Globus pallidus (tissue), 1 donor: ENCODE results near the gene HOXC13.

Experiments used
- DNase-seq: peaks from one replicate; pipeline ENCODE4 v3.0.0-alpha.2; 2015; ENCODE audit warnings: low spot score

The HOXC13 gene

GRCh38 chr12:53955036-53955775 is 16.6 kb downstream of the HOXC13 start:
- no peak for DNase-seq

- no peak for DNase-seq
Observed at GRCh38 chr12:53955776-53956250, 17.2 kb downstream of the HOXC13 start.

GRCh38 chr12:53956251-53956887 is 17.7 kb downstream of the HOXC13 start:
- DNase-seq: no peak

- DNase-seq: no peak
Observed at GRCh38 chr12:53956914-53957536, 18.4 kb downstream of the HOXC13 start.

GRCh38 chr12:53958128-53958527 is 19.5 kb downstream of the HOXC13 start:
- no peak for DNase-seq

GRCh38 chr12:53959314-53959713 is 20.7 kb downstream of the HOXC13 start:
- DNase-seq: no peak

- DNase-seq: no peak
Observed at GRCh38 chr12:53960187-53961024, 21.8 kb downstream of the HOXC13 start.

GRCh38 chr12:53961025-53961761 is 22.6 kb downstream of the HOXC13 start:
- DNase-seq: no peak

GRCh38 chr12:53963005-53963404 is 24.4 kb downstream of the HOXC13 start:
- no peak for DNase-seq

GRCh38 chr12:53963434-53964314 is 25.0 kb downstream of the HOXC13 start:
- no peak for DNase-seq

GRCh38 chr12:53964315-53964713 is 25.7 kb downstream of the HOXC13 start:
- no peak for DNase-seq

GRCh38 chr12:53965281-53966084 is 26.9 kb downstream of the HOXC13 start:
- no peak for DNase-seq

GRCh38 chr12:53966085-53966384 is 27.4 kb downstream of the HOXC13 start:
- DNase-seq: no peak

- no peak for DNase-seq
Observed at GRCh38 chr12:53966385-53967133, 27.9 kb downstream of the HOXC13 start.

GRCh38 chr12:53967421-53967925 is 28.8 kb downstream of the HOXC13 start:
- DNase-seq: no peak

GRCh38 chr12:53968214-53969127 is 29.8 kb downstream of the HOXC13 start:
- DNase-seq: no peak

GRCh38 chr12:53969588-53970259 is 31.1 kb downstream of the HOXC13 start:
- no peak for DNase-seq
